Dendritic cell treated with granulocyte-macrophage colony-stimulating factor and Interleukin-4, amounts not matched to agents 40 ng/mL and 50 ng/mL, for 4 days (primary cell): Measurements from ENCODE around the gene PCGF3.
"Not testable (repeated sequence)": the region's sequence is repeated elsewhere in the genome, so short reads cannot be mapped to it uniquely, and the experiment has no call there.

Experiments used
- H3K27ac Mint-ChIP-seq: one replicate; pipeline ENCODE4 v1.8.0; 2022; ENCODE audit warnings: mild to moderate bottlenecking, mixed read lengths
- H3K27me3 Mint-ChIP-seq: one replicate; pipeline ENCODE4 v1.8.0; 2022; ENCODE audit warnings: mild to moderate bottlenecking, mixed read lengths
- H3K36me3 Mint-ChIP-seq: one replicate; pipeline ENCODE4 v1.8.0; 2022; ENCODE audit warnings: low read depth, mixed read lengths
- H3K4me1 Mint-ChIP-seq: one replicate; pipeline ENCODE4 v1.8.0; 2022; ENCODE audit warnings: low read depth, mixed read lengths
- H3K4me3 Mint-ChIP-seq: one replicate; pipeline ENCODE4 v1.8.0; 2022; ENCODE audit warnings: mild to moderate bottlenecking, moderate library complexity, mixed read lengths
- H3K9me3 Mint-ChIP-seq: one replicate; pipeline ENCODE4 v1.8.0; 2022; ENCODE audit warnings: mixed read lengths
- intact Hi-C: fragments of 100-400 bp; cut with micrococcal nuclease; formaldehyde crosslinking; loops from one replicate; pipeline ENCODE4 v1.15.0; 2022

PCGF3 gene

GRCh38 chr4:752196-752861 is 46.7 kb downstream of the PCGF3 start:
- no peak overlapping the region for H3K27ac Mint-ChIP-seq
- no peaks in the 10 kb centered on the region for H3K27me3 Mint-ChIP-seq
- no peaks in the 10 kb centered on the region for H3K4me1 Mint-ChIP-seq
- peaks cover 98% of the 10 kb centered on the region for H3K36me3 Mint-ChIP-seq
- H3K4me3 Mint-ChIP-seq, result no peak overlapping the region
- H3K9me3 Mint-ChIP-seq, result no peaks in the 10 kb centered on the region
- intact Hi-C loops, result no loop called here

DNA sequence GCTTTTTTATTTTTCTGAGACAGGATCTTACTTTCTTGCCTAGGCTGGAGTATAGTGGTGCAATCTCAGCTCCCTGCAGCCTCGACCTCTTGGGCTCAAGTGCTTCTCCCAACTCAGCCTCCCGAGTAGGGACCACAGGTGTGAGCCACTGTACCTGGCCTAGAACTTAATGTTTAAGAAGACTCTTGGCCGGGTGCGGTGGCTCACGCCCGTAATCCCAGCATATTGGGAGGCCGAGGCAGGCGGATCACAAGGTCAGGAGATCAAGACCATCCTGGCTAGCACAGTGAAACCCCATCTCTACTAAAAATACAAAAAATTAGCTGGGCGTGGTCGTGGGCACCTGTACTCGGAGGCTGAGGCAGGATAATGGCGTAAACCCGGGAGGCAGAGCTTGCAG is 47.6 kb downstream of the PCGF3 start:
- H3K27ac Mint-ChIP-seq, intact Hi-C loops: not testable (repeated sequence)
- H3K36me3 Mint-ChIP-seq, result peaks cover 99% of the 10 kb centered on the region

DNA sequence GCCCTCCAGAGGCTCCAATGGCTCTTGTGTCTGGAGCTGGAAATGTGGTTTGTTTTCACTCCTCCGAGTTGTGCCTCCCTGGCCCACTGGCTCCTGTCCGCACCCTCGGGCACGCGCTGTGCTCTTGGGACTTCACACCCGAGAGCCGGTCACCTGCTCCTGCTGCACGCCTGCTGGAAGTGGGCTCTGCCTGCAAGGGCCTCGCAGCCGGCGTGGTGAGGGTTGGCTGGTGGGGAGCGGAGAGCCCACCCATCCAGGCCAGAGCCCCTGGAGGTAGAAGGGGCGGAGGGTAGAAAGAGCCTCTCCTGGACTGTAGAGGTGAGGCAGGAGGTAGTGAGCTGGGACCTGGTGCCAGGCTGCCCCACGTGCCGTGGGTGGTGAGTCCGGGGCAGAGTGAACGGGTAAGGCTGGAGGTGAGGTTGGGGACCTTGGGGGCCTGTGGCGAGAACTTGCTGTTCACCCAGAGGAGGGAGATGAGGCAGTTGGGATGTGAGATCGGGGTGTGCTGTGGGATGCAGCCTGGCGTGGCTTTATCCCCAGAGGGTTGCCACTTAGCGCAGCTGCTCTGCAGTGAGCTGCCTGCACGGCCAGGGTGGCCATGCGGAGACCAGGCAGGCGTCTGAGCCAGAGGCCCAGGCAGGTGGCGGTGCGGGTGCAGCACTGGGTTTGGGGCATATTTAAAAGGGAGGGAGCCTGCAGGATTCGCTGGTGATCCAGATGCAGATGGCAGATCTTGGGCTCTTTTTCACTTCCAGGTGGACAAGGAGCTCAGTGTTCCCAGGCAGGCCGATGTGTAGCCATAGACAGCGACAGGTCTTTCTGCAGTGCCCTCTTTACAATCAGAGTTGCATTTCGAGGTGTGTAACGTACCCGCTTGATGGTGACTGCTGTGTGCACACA is 48.8 kb downstream of the PCGF3 start:
- H3K4me3 Mint-ChIP-seq, result no peak overlapping the region
- peaks cover 90% of the 10 kb centered on the region for H3K36me3 Mint-ChIP-seq
- intact Hi-C loops, result no loop called here
- no peak overlapping the region for H3K27ac Mint-ChIP-seq
- H3K9me3 Mint-ChIP-seq, result peaks cover under 1% of the 10 kb centered on the region
- H3K4me1 Mint-ChIP-seq, result no peaks in the 10 kb centered on the region
- H3K27me3 Mint-ChIP-seq, result no peaks in the 10 kb centered on the region

More for the DNA sequence above, 47.6 kb downstream of the PCGF3 start:
- not testable (repeated sequence) for H3K4me3 Mint-ChIP-seq, H3K9me3 Mint-ChIP-seq, H3K4me1 Mint-ChIP-seq, H3K27me3 Mint-ChIP-seq

GRCh38 chr4:757111-757510 is 51.5 kb downstream of the PCGF3 start:
- intact Hi-C loops, result no loop called here
- Mint-ChIP-seq H3K36me3 (peaks cover 90% of the 10 kb centered on the region), H3K27ac (no peak overlapping the region), H3K4me1 (peaks cover 10% of the 10 kb centered on the region), H3K27me3 (no peaks in the 10 kb centered on the region), H3K4me3 (no peak overlapping the region), H3K9me3 (peaks cover 23% of the 10 kb centered on the region)

DNA sequence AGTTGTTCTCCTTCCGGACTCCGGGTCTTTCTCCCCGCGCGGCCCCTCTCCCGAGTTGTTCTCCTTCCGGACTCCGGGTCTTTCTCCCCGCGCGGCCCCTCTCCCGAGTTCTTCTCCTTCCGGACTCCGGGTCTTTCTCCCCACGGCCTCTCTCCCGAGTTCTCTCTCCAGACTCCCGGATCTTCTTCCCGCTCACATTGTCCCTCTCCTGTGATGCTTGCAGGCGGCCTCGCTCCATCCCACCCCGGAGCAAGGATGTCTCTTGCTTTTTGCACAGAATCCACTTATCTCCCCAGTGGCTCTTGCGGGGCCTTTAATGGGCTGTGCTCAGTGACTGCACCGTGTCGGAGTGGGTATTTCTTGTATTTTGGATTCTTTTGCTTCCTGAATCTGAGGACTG is 54.2 kb downstream of the PCGF3 start:
- H3K4me3 Mint-ChIP-seq, result peak overlapping the region; percentile 52
- H3K9me3 Mint-ChIP-seq, result peaks cover 23% of the 10 kb centered on the region
- intact Hi-C loops, H3K27ac Mint-ChIP-seq, H3K27me3 Mint-ChIP-seq: not testable (repeated sequence)
- H3K4me1 Mint-ChIP-seq, result peaks cover 14% of the 10 kb centered on the region
- peaks cover 90% of the 10 kb centered on the region for H3K36me3 Mint-ChIP-seq

DNA sequence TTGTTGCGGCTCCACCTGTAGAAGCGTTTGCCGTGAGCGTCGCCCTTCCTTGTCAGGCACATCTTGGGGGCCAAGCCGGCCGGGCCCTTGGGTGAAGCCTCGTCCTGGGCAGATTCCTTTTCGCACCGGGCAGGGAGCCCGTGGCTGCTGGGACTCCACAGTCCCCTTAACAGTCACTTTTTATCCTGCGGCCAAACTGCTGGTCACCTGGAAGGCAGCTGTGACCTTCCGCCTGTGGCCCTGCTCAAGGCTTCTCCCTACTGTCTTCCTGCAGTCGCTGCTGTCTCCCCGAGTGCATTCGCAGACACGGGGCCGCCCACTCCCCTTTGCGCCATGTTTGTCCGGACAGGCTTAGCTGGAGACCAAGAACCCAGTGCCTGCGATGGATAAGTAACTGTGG is 55.0 kb downstream of the PCGF3 start:
- Mint-ChIP-seq H3K27ac (no peak overlapping the region), H3K4me1 (peaks cover 22% of the 10 kb centered on the region), H3K4me3 (no peak overlapping the region), H3K36me3 (peaks cover 90% of the 10 kb centered on the region), H3K9me3 (peaks cover 23% of the 10 kb centered on the region), H3K27me3 (no peaks in the 10 kb centered on the region)
- intact Hi-C loops, result no loop called here

- no peak overlapping the region for H3K27ac Mint-ChIP-seq
- intact Hi-C loops, result no loop called here
- H3K4me1 Mint-ChIP-seq, result peaks cover 26% of the 10 kb centered on the region
- H3K36me3 Mint-ChIP-seq, result peaks cover 90% of the 10 kb centered on the region
- H3K9me3 Mint-ChIP-seq, result peaks cover 23% of the 10 kb centered on the region
- no peaks in the 10 kb centered on the region for H3K27me3 Mint-ChIP-seq
- no peak overlapping the region for H3K4me3 Mint-ChIP-seq
Measured at GRCh38 chr4:761086-761485, 55.5 kb downstream of the PCGF3 start.

DNA sequence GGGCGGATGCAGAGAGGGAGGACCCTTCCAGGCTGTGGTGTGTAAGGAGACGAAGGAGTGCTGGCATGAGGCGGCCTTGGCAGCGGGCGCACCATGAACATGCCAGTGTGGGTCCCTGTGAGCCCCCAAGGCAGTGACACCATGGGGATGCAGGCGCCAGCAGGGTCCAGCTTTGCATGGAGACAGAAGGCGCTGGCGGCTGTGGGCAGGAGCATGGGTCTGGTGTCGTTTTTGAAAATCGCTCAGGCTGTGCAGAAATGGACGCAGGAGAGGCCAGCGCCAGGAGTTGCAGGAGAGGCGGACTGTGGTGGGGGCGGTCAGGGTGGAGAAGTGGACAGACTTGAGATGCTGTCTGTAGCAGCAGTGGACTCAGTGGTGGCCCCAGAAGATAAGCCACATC is 56.1 kb downstream of the PCGF3 start:
- Mint-ChIP-seq H3K36me3 (peaks cover 91% of the 10 kb centered on the region), H3K4me1 (peaks cover 30% of the 10 kb centered on the region), H3K4me3 (no peak overlapping the region), H3K9me3 (peaks cover 23% of the 10 kb centered on the region), H3K27ac (no peak overlapping the region), H3K27me3 (no peaks in the 10 kb centered on the region)
- intact Hi-C loops, result no loop called here

GRCh38 chr4:762211-763190 is 56.9 kb downstream of the PCGF3 start:
- Mint-ChIP-seq H3K27me3 (no peaks in the 10 kb centered on the region), H3K9me3 (peaks cover 23% of the 10 kb centered on the region), H3K4me1 (peaks cover 30% of the 10 kb centered on the region), H3K36me3 (peaks cover 91% of the 10 kb centered on the region), H3K4me3 (no peak overlapping the region), H3K27ac (no peak overlapping the region)
- intact Hi-C loops, result no loop called here

DNA sequence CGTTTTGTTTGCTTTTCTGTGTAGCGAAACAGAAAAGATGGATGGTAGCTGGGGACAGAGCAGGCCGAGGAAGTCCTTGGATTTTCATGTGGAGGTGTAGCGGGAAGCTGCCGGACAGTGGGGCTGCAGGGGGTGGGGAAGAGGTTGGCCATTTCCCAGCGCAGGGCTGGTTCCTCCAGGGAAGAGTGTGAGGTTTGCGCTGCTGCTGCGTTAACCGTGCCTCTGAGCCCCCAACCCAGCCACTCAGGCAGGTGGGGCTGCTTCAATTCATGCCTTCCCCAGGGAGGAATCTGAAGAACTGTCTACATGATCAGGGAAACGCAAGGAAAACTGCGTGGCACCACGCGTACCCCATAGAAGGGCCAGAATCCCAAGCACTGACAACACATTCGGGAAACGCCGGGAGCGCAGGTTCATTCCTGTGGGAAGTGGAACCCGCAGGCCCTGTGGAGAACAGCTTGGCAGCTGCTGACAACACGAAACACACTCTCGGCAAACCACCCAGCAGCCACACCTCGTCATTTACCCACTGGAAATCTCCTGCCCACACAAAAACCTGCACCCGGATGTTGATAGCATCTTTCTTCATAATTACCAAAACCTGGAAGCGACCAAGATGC is 57.7 kb downstream of the PCGF3 start:
- Mint-ChIP-seq H3K4me1 (peaks cover 30% of the 10 kb centered on the region), H3K27ac (no peak overlapping the region), H3K27me3 (no peaks in the 10 kb centered on the region), H3K36me3 (peaks cover 90% of the 10 kb centered on the region), H3K4me3 (no peak overlapping the region), H3K9me3 (peaks cover 23% of the 10 kb centered on the region)
- intact Hi-C loops, result no loop called here

- intact Hi-C loops, result no loop called here
- Mint-ChIP-seq H3K27ac (no peak overlapping the region), H3K9me3 (peaks cover 23% of the 10 kb centered on the region), H3K4me3 (no peak overlapping the region), H3K4me1 (peaks cover 30% of the 10 kb centered on the region), H3K27me3 (no peaks in the 10 kb centered on the region), H3K36me3 (peaks cover 92% of the 10 kb centered on the region)
Measured at GRCh38 chr4:763922-764321, 58.3 kb downstream of the PCGF3 start.

GRCh38 chr4:764405-765169 is 59.0 kb downstream of the PCGF3 start:
- H3K4me1 Mint-ChIP-seq, result peaks cover 29% of the 10 kb centered on the region
- peaks cover 98% of the 10 kb centered on the region for H3K36me3 Mint-ChIP-seq
- no peak overlapping the region for H3K4me3 Mint-ChIP-seq
- peaks cover 21% of the 10 kb centered on the region for H3K9me3 Mint-ChIP-seq
- H3K27ac Mint-ChIP-seq, result no peak overlapping the region
- intact Hi-C loops, result no loop called here
- no peaks in the 10 kb centered on the region for H3K27me3 Mint-ChIP-seq

- H3K4me3 Mint-ChIP-seq, result no peak overlapping the region
- H3K36me3 Mint-ChIP-seq, result peaks cover 98% of the 10 kb centered on the region
- H3K4me1 Mint-ChIP-seq, result peaks cover 20% of the 10 kb centered on the region
- no peaks in the 10 kb centered on the region for H3K27me3 Mint-ChIP-seq
- intact Hi-C loops, result no loop called here
- no peak overlapping the region for H3K27ac Mint-ChIP-seq
- peaks cover 8% of the 10 kb centered on the region for H3K9me3 Mint-ChIP-seq
Measured at GRCh38 chr4:766152-766515, 60.5 kb downstream of the PCGF3 start.
